HG03025 (cell line): Measurements from ENCODE around the gene MTPN.

ENCODE experiments used
- ATAC-seq: cut with Tn5 transposase; IDR thresholded peaks from one replicate; pipeline ENCODE4 v1.9.1; 2021; ENCODE audit warnings: mild to moderate bottlenecking, moderate library complexity; ENCODE audit not compliant: unreplicated experiment, low FRiP score

The MTPN gene

GRCh38 chr7:135977007-135977741 lies at the start of gene MTPN:
TSS of gene MTPN (minus strand) at chr7:135977359. CDS start at chr7:135977100, 259 bp downstream.
- peak; percentile 59 for ATAC-seq

GRCh38 chr7:136026209-136026608 lies 49.0 kb upstream of the MTPN start:
- no peak for ATAC-seq

- no peak for ATAC-seq
Observed at GRCh38 chr7:136023134-136023869, 46.1 kb upstream of the MTPN start.

- ATAC-seq: no peak
Observed at GRCh38 chr7:136020556-136020955, 43.4 kb upstream of the MTPN start.

GRCh38 chr7:136018104-136018503 lies 40.9 kb upstream of the MTPN start:
- ATAC-seq: no peak

GRCh38 chr7:136016649-136017395 lies 39.7 kb upstream of the MTPN start:
- ATAC-seq: no peak

GRCh38 chr7:136015638-136016037 lies 38.5 kb upstream of the MTPN start:
- no peak for ATAC-seq

GRCh38 chr7:136014659-136015058 lies 37.5 kb upstream of the MTPN start:
- ATAC-seq: no peak

GRCh38 chr7:136012238-136012637 lies 35.1 kb upstream of the MTPN start:
- ATAC-seq: no peak

GRCh38 chr7:136009488-136010079 lies 32.4 kb upstream of the MTPN start:
- ATAC-seq: no peak

GRCh38 chr7:136006208-136006607 lies 29.0 kb upstream of the MTPN start:
- ATAC-seq: no peak

GRCh38 chr7:136004083-136004482 lies 26.9 kb upstream of the MTPN start:
- no peak for ATAC-seq

GRCh38 chr7:136002802-136003201 lies 25.6 kb upstream of the MTPN start:
- no peak for ATAC-seq

GRCh38 chr7:136000288-136000913 lies 23.2 kb upstream of the MTPN start:
- no peak for ATAC-seq

GRCh38 chr7:135998081-135998480 lies 20.9 kb upstream of the MTPN start:
- ATAC-seq: no peak

GRCh38 chr7:135995748-135996147 lies 18.6 kb upstream of the MTPN start:
- ATAC-seq: no peak

GRCh38 chr7:135994466-135995205 lies 17.5 kb upstream of the MTPN start:
- no peak for ATAC-seq

- ATAC-seq: peak; percentile 69
Observed at GRCh38 chr7:135993950-135994349, 16.8 kb upstream of the MTPN start.

GRCh38 chr7:135991906-135992305 lies 14.7 kb upstream of the MTPN start:
- ATAC-seq: no peak

GRCh38 chr7:135991322-135991721 lies 14.2 kb upstream of the MTPN start:
- no peak for ATAC-seq
